GM12878 (cell line): Measurements from ENCODE around the gene RAD21L1. TPM values are rescaled to one million over a fixed set of nuclear protein-coding genes. Genes with fewer than 3 reads are reported as not detected.

ENCODE experiments used
- ATAC-seq: fragments of 200-7000 bp; cut with Tn5 transposase; 3 replicates; pipeline ENCODE4 v1.9.1; 2020; ENCODE audit warnings: mild to moderate bottlenecking, moderate library complexity
- BruUV-seq: library from RNA; stranded (reverse); fragments of 400-500 nt; replicated peaks from 2 replicates; lab custom pipeline; 2021; lab: Mats Ljungman, UMichigan
- CTCF ChIA-PET: fragments of 300-600 bp; sonication (Branson Sonifier 250); formaldehyde crosslinking; extraction: SDS; loops from one replicate; lab custom pipeline; 2021; ENCODE audit warnings: inconsistent platforms; lab: Yijun Ruan, JAX
- POLR2A ChIA-PET: fragments of 350-600 bp; formaldehyde crosslinking; extraction: SDS; loops from one replicate; lab custom pipeline; 2021; ENCODE audit warnings: inconsistent platforms; lab: Charles Lee
- RAD21 ChIA-PET: fragments of 300-600 bp; sonication (Branson Sonifier 250); formaldehyde crosslinking; loops from one replicate; lab custom pipeline; 2023; ENCODE audit warnings: antibody characterized with exemption; ENCODE audit not compliant: unreplicated experiment; lab: Charles Lee
- SMC1A ChIA-PET: fragments of 300-600 bp; sonication (Branson Sonifier 250); formaldehyde crosslinking; loops from one replicate; lab custom pipeline; 2023; ENCODE audit not compliant: unreplicated experiment, uncharacterized antibody; lab: Charles Lee
- DNase-seq: peaks from one replicate; pipeline ENCODE4 v3.0.0-alpha.2; 2011; ENCODE audit warnings: low read depth, low spot score
- FAIRE-seq: peaks from 3 replicates; lab custom pipeline; 2011; peaks lifted over from hg19 to GRCh38; lab: Jason Lieb, UNC
- H2AFZ ChIP-seq: 2 replicates; pipeline ENCODE4 v1.6.0; 2011; ENCODE audit warnings: low read depth, low read length, control low read depth; ENCODE audit not compliant: control insufficient read depth
- H3K27ac ChIP-seq: 2 replicates; pipeline ENCODE4 v1.5.1; 2011; ENCODE audit warnings: control low read depth; ENCODE audit not compliant: control insufficient read depth, insufficient read depth
- H3K27me3 ChIP-seq, 2 experiments: replicated peaks in 1 of 2; 2 replicates each; pipeline versions ENCODE4 v1.6.0 to v1.6.1; 2011; ENCODE audit warnings: low read length in 1 of 2; ENCODE audit not compliant: control insufficient read depth in 2 of 2, insufficient read depth in 2 of 2
- H3K36me3 ChIP-seq, 2 experiments: 2 replicates each; pipeline ENCODE4 v1.5.1; 2011; ENCODE audit warnings: low read length in 1 of 2; ENCODE audit not compliant: control insufficient read depth in 2 of 2, insufficient read depth in 2 of 2
- H3K4me1 ChIP-seq: 2 replicates; pipeline ENCODE4 v1.6.1; 2011; ENCODE audit warnings: mild to moderate bottlenecking, low read length, moderate library complexity, mixed read lengths; ENCODE audit not compliant: control insufficient read depth, insufficient read depth
- H3K4me2 ChIP-seq: 2 replicates; pipeline ENCODE4 v1.6.0; 2011; ENCODE audit warnings: control low read depth; ENCODE audit not compliant: control insufficient read depth, insufficient read depth
- H3K4me3 ChIP-seq: fragments of 200-600 bp; sonication (generic); 2 replicates; pipeline ENCODE4 v1.5.1; 2016
- H3K79me2 ChIP-seq: 2 replicates; pipeline ENCODE4 v1.6.0; 2011; ENCODE audit warnings: low read length; ENCODE audit not compliant: control insufficient read depth, insufficient read depth
- H3K9ac ChIP-seq: 2 replicates; pipeline ENCODE4 v1.8.0; 2011; ENCODE audit warnings: low read length, control low read depth, mixed read lengths; ENCODE audit not compliant: control insufficient read depth, insufficient read depth
- H3K9me3 ChIP-seq: replicated peaks from 3 replicates; pipeline ENCODE4 v1.5.1; 2011; ENCODE audit warnings: mild to moderate bottlenecking, low read length; ENCODE audit not compliant: control insufficient read depth, insufficient read depth
- H4K20me1 ChIP-seq: 2 replicates; pipeline ENCODE4 v1.6.0; 2011; ENCODE audit not compliant: control insufficient read depth, insufficient read depth
- ATF2 ChIP-seq: IDR thresholded peaks from 2 replicates; pipeline ENCODE4 v1.6.1; 2012; ENCODE audit warnings: low read length, inconsistent platforms
- ATF3 ChIP-seq: IDR thresholded peaks from 2 replicates; pipeline ENCODE4 v1.6.1; 2011; ENCODE audit warnings: low read depth, mild to moderate bottlenecking, low read length, moderate library complexity, borderline replicate concordance; ENCODE audit errors: extremely low read depth
- BRCA1 ChIP-seq: IDR thresholded peaks from 2 replicates; pipeline ENCODE4 v1.6.1; 2011; ENCODE audit warnings: low read depth, low read length, improper control_type of control experiment
- CBX3 ChIP-seq: fragments of 200-600 bp; sonication (generic); IDR thresholded peaks from 2 replicates; pipeline ENCODE4 v1.6.1; 2016; ENCODE audit warnings: low read depth, borderline replicate concordance
- CHD4 ChIP-seq: fragments of 200-600 bp; sonication (generic); IDR thresholded peaks from 2 replicates; pipeline ENCODE4 v1.6.1; 2016; ENCODE audit warnings: mild to moderate bottlenecking
- CREM ChIP-seq: IDR thresholded peaks from 2 replicates; pipeline ENCODE4 v1.6.1; 2014; ENCODE audit warnings: antibody characterized with exemption, low read depth
- EGR1 ChIP-seq, 2 experiments: IDR thresholded peaks; 1 replicate in 1 of 2; 2 replicates in 1 of 2; pipeline ENCODE4 v1.6.1; 2011 to 2012; ENCODE audit warnings: low read depth in 2 of 2, low read length in 2 of 2, borderline replicate concordance in 1 of 2, mild to moderate bottlenecking in 1 of 2, moderate library complexity in 1 of 2
- MAX ChIP-seq: IDR thresholded peaks from 2 replicates; pipeline ENCODE4 v1.6.1; 2012; ENCODE audit warnings: low read depth, low read length, improper control_type of control experiment
- MEF2A ChIP-seq: IDR thresholded peaks from 2 replicates; pipeline ENCODE4 v1.6.1; 2011; ENCODE audit warnings: low read depth, mild to moderate bottlenecking, low read length, moderate library complexity; ENCODE audit not compliant: insufficient read depth
- MTA3 ChIP-seq: IDR thresholded peaks from 2 replicates; pipeline ENCODE4 v1.6.1; 2012; ENCODE audit warnings: low read length, inconsistent platforms, borderline replicate concordance
- MYB ChIP-seq: fragments of 150-350 bp; IDR thresholded peaks from 2 replicates; pipeline ENCODE4 v1.6.1; 2014; ENCODE audit warnings: mild to moderate bottlenecking, low read depth, low read length, borderline replicate concordance
- NR2C1 ChIP-seq: fragments of 450-650 bp; IDR thresholded peaks from 2 replicates; pipeline ENCODE4 v1.6.1; 2017; ENCODE audit warnings: antibody characterized with exemption, mild to moderate bottlenecking, moderate library complexity
- PBX3 ChIP-seq: IDR thresholded peaks from 2 replicates; pipeline ENCODE4 v1.6.1; 2011; ENCODE audit warnings: mild to moderate bottlenecking, low read depth, low read length, moderate library complexity; ENCODE audit not compliant: insufficient replicate concordance
- RB1 ChIP-seq: fragments of 450-650 bp; formaldehyde crosslinking; IDR thresholded peaks from 2 replicates; pipeline ENCODE4 v1.6.1; 2017; ENCODE audit warnings: mild to moderate bottlenecking, borderline replicate concordance
- RUNX3 ChIP-seq: IDR thresholded peaks from 2 replicates; pipeline ENCODE4 v1.6.1; 2012; ENCODE audit warnings: low read length, inconsistent platforms
- ZBED1 ChIP-seq: IDR thresholded peaks from 2 replicates; pipeline ENCODE4 v1.6.1; 2016; ENCODE audit warnings: borderline replicate concordance
- ZBTB4 ChIP-seq: fragments of 450-650 bp; formaldehyde crosslinking; IDR thresholded peaks from 2 replicates; pipeline ENCODE4 v1.4.0; 2022; ENCODE audit warnings: mild to moderate bottlenecking, moderate library complexity
- WGBS: methylation state at CpG from one replicate; pipeline ENCODE4 v1.1.6; 2016; ENCODE audit warnings: low lambda C conversion rate; ENCODE audit not compliant: insufficient replicate concordance, insufficient coverage; ENCODE audit errors: missing lambda C conversion rate; 5-methylcytosine and 5-hydroxymethylcytosine counted together
- in situ Hi-C: fragments of 300-500 bp; cut with MboI; formaldehyde crosslinking; loops from 9 replicates; pipeline ENCODE4 v1.14.3; 2018; ENCODE audit warnings: mixed read lengths
- intact Hi-C: fragments of 100-400 bp; cut with micrococcal nuclease; formaldehyde crosslinking; loops from one replicate; pipeline ENCODE4 v1.14.2; 2022; ENCODE audit not compliant: unreplicated experiment
- polyA plus RNA-seq, 11 experiments: library from polyadenylated mRNA; depleted of rRNA in 4 of 11; unstranded in 6 of 11; stranded (reverse) in 5 of 11; fragments of >200 nt; fragmentation: Nextera tagmentation in 4 of 11; fragmentation: Illumina TruSeq in 1 of 11; extraction: Ambion mirVana in 4 of 11; extraction: Trizol in 1 of 11; gene quantifications; 1 replicate in 1 of 11; 2 replicates in 10 of 11; pipeline versions ENCODE4 v1.2.1 to v1.2.3, GENCODE V29; 2011 to 2016; ENCODE audit warnings: inconsistent platforms in 2 of 11, missing spikeins in 2 of 11, low read depth in 1 of 11
- total RNA-seq, 4 experiments: library from RNA; depleted of rRNA in 3 of 4; stranded (reverse); fragments of >200 nt in 3 of 4; fragmentation: Illumina TruSeq in 1 of 4; extraction: Trizol in 1 of 4; gene quantifications; 2 replicates each; pipeline versions ENCODE4 v1.2.1 to v1.2.3, GENCODE V29; 2013 to 2021

RAD21L1 gene
- total and polyA plus RNA-seq, 10 of the 15 experiments (the other 5 are each of a cell fraction or from before 2014, with no cell fraction given), result not detected

- TF ChIP-seq MYB, result no peak
- TF ChIP-seq CBX3, result no peak
- TF ChIP-seq EGR1 (IDR thresholded peaks at IDR 0.05; ENCODE audit: borderline replicate concordance in 1 of 2, low read depth in 2 of 2, low read length in 2 of 2), result no peak
- TF ChIP-seq MTA3, result no peak
- no peak for TF ChIP-seq ZBTB4 (CRISPR knock-in tag)
- no peak for TF ChIP-seq CHD4
- TF ChIP-seq, all 136 proteins: peak for 0
These were observed 70.3 kb downstream of the RAD21L1 start (continued) for GRCh38 chr20:1296117-1296610.

GRCh38 chr20:1296922-1297321, 71.1 kb downstream of the RAD21L1 start:
- no peak for FAIRE-seq
- DNase-seq, result no peak
- TF ChIP-seq RUNX3 (no peak), BRCA1 (no peak), ATF3 (no peak), MAX (no peak), MEF2A (no peak), NR2C1 (no peak), ATF2 (no peak), PBX3 (no peak), RB1 (no peak), CREM (no peak), ZBED1 (no peak)

More at GRCh38 chr20:1296922-1297321, 71.1 kb downstream of the RAD21L1 start:
- no peaks in the 10 kb centered on the region for H3K79me2 ChIP-seq
- H3K4me2 ChIP-seq, result no peak overlapping the region
- no peaks in the 10 kb centered on the region for H3K36me3 ChIP-seq
- RAD21 ChIA-PET, result no interaction called here
- H4K20me1 ChIP-seq, result no peaks in the 10 kb centered on the region
- BruUV-seq, result no TSS peak
- no peaks in the 10 kb centered on the region for H3K4me1 ChIP-seq
- no peak overlapping the region for H2AFZ ChIP-seq
- SMC1A ChIA-PET, result interaction anchor here (1.6 kb wide), 1 partner anchor 12 kb away, joined by 4 read pairs; no protein-coding TSS in a partner anchor
- CTCF ChIA-PET, result no interaction called here
- H3K9ac ChIP-seq, result no peak overlapping the region
- in situ Hi-C loops, result no loop called here
- H3K9me3 ChIP-seq, result no peaks in the 10 kb centered on the region
- no peak for ATAC-seq
- no peak overlapping the region for H3K4me3 ChIP-seq
- no peaks in the 10 kb centered on the region; a peak in 3 of 4 replicates for H3K27me3 ChIP-seq
- intact Hi-C loops, result no loop called here
- POLR2A ChIA-PET, result no interaction called here
- 62% methylated on average over 13 of the region's 14 CpGs for WGBS
- H3K27ac ChIP-seq, result no peak overlapping the region
